A549 (cell line): ENCODE results near the gene FGGY.

Experiments used
- CBX2 ChIP-seq: fragments of 200-600 bp; sonication (generic); IDR thresholded peaks from 2 replicates; pipeline ENCODE4 v1.6.1; 2016; ENCODE audit warnings: low read depth, mild to moderate bottlenecking, borderline replicate concordance
- CBX8 ChIP-seq: fragments of 200-600 bp; sonication (generic); IDR thresholded peaks from 2 replicates; pipeline ENCODE4 v1.6.1; 2016
- CEBPB ChIP-seq, 2 experiments: fragments of >200 bp in 1 of 2; sonication (Bioruptor Twin) in 1 of 2; formaldehyde crosslinking in 1 of 2; IDR thresholded peaks; 2 replicates each; pipeline ENCODE4 v1.6.1; 2012 to 2016
- CTCF ChIP-seq: fragments of >200 bp; sonication (Bioruptor Twin); formaldehyde crosslinking; IDR thresholded peaks from 3 replicates; pipeline ENCODE4 v1.5.1; 2016
- EHMT2 ChIP-seq: fragments of 200-600 bp; sonication (generic); IDR thresholded peaks from 2 replicates; pipeline ENCODE4 v1.6.1; 2016; ENCODE audit warnings: antibody characterized with exemption, low read depth, mild to moderate bottlenecking, moderate library complexity
- EP300 ChIP-seq, 2 experiments: fragments of >200 bp; sonication (Bioruptor Twin); formaldehyde crosslinking; IDR thresholded peaks; 2 replicates in 1 of 2; 3 replicates in 1 of 2; pipeline ENCODE4 v1.6.1; 2016 to 2017
- JUNB ChIP-seq: fragments of >200 bp; sonication (Bioruptor Twin); formaldehyde crosslinking; IDR thresholded peaks from 2 replicates; pipeline ENCODE4 v1.6.1; 2016
- MAX ChIP-seq: IDR thresholded peaks from 2 replicates; pipeline ENCODE4 v1.6.1; 2012
- MYC ChIP-seq: IDR thresholded peaks from 2 replicates; pipeline ENCODE4 v1.6.1; 2012; ENCODE audit warnings: mild to moderate bottlenecking, inconsistent platforms, low read length, improper control_type of control experiment, borderline replicate concordance
- POLR2A ChIP-seq: IDR thresholded peaks from 2 replicates; pipeline ENCODE4 v1.6.1; 2012; ENCODE audit warnings: mild to moderate bottlenecking, low read length
- SMC3 ChIP-seq: fragments of >200 bp; sonication (Bioruptor Twin); formaldehyde crosslinking; IDR thresholded peaks from 3 replicates; pipeline ENCODE4 v1.6.1; 2018; ENCODE audit warnings: inconsistent platforms
- ZFP36 ChIP-seq: fragments of 450-650 bp; IDR thresholded peaks from 2 replicates; pipeline ENCODE4 v1.6.1; 2014; ENCODE audit warnings: borderline replicate concordance; ENCODE audit not compliant: partially characterized antibody

GRCh38 chr1:59514061-59514909, 217.4 kb downstream of the FGGY start:
- TF ChIP-seq ZFP36 (no peak), MAX (no peak), JUNB (no peak), CBX8 (no peak), SMC3 (no peak), CTCF (no peak), POLR2A (no peak), EP300 (IDR thresholded peaks at IDR 0.05) (no peak), CBX2 (no peak), CEBPB (IDR thresholded peaks at IDR 0.05) (no peak), MYC (no peak), EHMT2 (no peak)
